ENCODE results near the gene OS9.
"Not testable (repeated sequence)": the region's sequence is repeated elsewhere in the genome, so short reads cannot be mapped to it uniquely, and the experiment has no call there.

- not testable (repeated sequence) for TF ChIP-seq CTCF (conservative IDR thresholded peaks at IDR 0.05; ENCODE audit: low read depth, low read length); EZH2 (IDR thresholded peaks at IDR 0.05; ENCODE audit: low read length, unreplicated experiment); EZH2phosphoT487 (IDR thresholded peaks at IDR 0.05; ENCODE audit: borderline replicate concordance, low read length)
These were observed 47.3 kb upstream of the OS9 start for GRCh38 chr12:57646659-57647049.

Measured in PC-3 (cell line).